ENCODE data around the gene MARVELD3.
A peak's percentile ranks its signal among the peaks of the same experiment; 100 is the strongest.

The MARVELD3 gene, protein sequence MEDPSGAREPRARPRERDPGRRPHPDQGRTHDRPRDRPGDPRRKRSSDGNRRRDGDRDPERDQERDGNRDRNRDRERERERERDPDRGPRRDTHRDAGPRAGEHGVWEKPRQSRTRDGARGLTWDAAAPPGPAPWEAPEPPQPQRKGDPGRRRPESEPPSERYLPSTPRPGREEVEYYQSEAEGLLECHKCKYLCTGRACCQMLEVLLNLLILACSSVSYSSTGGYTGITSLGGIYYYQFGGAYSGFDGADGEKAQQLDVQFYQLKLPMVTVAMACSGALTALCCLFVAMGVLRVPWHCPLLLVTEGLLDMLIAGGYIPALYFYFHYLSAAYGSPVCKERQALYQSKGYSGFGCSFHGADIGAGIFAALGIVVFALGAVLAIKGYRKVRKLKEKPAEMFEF

DNA sequence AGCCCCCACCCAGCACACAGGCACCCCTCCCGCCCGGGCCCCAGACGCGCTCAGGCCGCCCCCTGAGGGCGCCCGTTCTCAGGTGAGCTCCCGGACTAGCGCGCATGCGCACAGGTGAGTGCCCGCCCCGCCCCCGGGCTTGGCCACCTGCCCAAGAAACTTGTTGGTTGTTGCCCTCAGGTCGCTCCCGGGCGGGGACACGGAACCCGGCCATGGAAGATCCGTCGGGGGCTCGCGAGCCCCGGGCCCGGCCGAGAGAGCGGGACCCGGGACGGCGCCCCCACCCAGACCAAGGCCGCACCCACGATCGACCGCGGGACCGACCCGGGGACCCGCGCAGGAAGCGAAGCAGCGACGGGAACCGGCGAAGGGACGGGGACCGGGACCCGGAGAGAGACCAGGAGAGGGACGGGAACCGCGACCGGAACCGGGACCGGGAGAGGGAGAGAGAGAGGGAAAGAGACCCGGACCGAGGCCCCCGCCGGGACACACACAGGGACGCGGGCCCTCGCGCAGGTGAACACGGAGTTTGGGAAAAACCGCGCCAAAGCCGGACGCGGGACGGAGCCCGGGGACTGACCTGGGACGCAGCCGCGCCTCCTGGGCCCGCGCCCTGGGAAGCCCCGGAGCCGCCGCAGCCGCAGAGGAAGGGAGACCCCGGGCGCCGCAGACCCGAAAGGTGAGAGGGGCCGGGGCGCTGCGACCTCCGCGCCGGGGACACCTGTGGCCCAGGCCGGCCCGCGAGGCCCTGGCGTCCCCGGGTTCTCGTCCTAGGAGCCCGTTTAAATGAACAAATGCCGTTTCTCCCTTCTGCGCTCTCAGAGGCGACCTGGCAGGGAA, at the start of gene MARVELD3:
Gene MARVELD3, plus strand, starts transcription at position 167 of the 840 bp plus-strand sequence. Its CDS starts 46 bp downstream, at position 213.
- TF ChIP-seq, protein P1, sequence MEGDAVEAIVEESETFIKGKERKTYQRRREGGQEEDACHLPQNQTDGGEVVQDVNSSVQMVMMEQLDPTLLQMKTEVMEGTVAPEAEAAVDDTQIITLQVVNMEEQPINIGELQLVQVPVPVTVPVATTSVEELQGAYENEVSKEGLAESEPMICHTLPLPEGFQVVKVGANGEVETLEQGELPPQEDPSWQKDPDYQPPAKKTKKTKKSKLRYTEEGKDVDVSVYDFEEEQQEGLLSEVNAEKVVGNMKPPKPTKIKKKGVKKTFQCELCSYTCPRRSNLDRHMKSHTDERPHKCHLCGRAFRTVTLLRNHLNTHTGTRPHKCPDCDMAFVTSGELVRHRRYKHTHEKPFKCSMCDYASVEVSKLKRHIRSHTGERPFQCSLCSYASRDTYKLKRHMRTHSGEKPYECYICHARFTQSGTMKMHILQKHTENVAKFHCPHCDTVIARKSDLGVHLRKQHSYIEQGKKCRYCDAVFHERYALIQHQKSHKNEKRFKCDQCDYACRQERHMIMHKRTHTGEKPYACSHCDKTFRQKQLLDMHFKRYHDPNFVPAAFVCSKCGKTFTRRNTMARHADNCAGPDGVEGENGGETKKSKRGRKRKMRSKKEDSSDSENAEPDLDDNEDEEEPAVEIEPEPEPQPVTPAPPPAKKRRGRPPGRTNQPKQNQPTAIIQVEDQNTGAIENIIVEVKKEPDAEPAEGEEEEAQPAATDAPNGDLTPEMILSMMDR (IDR thresholded peaks at IDR 0.05) = peak; percentile 49

DNA sequence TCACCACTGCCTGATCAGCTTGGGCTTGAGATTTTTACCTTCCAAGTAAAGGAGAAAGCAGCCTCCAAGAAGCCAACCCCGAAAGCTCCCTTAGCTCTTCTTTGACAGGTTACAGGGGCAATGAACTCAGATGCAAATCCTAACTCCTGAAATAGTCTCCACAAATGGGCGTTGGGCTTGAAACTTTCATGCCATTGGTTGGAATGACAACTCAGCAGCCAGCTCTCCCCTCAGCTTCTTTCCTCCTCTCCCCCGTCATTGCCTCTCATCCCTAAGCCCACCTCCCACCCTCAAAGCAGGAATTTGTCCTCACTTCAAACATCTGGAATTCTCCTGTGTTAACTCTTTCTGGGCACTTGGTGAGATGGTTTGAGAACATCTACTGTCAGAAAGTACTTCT, 49.0 kb upstream of the MARVELD3 start, which contains the start of gene TAT:
Gene TAT, minus strand, starts transcription at position 122 of the 400 bp plus-strand sequence. CDS start 677 bp downstream, outside the sequence.
- TF ChIP-seq, protein P1 (IDR thresholded peaks at IDR 0.05) = no peak

DNA sequence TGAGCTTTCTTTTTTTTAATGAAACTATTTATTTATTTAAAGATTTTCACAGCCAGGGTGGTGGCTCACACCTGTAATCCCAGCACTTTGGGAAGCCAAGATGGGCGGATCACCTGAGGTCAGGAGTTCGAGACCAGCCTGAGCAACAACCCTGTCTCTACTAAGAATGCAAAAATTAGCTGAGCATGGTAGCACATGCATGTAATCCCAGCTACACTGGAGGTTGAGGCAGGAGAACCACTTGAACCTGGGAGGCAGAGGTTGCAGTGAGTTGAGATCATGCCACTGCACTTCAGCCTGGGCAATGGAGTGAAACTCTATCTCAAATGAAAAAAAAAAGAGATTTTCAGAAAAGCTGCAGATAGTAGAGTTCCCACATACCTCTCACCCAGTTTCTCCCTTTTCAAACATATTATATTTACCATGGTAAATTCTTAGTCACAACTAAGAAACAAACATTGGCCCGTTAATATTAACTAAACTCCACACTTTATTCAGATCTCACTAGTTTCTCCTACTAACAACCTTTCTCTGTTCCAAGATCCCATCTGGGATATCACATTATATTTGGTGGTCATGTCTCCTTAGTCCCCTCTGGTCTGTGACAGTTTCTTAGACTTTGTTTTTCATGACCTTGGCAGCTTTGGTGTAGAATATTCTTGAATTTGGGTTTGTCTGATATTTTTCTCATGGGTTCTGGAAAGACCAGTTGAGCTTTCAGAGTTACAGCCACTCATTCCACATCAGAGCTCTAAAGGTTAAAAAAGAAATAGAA, 41.3 kb upstream of the MARVELD3 start:
- TF ChIP-seq, protein P1 (IDR thresholded peaks at IDR 0.05) = no peak

DNA sequence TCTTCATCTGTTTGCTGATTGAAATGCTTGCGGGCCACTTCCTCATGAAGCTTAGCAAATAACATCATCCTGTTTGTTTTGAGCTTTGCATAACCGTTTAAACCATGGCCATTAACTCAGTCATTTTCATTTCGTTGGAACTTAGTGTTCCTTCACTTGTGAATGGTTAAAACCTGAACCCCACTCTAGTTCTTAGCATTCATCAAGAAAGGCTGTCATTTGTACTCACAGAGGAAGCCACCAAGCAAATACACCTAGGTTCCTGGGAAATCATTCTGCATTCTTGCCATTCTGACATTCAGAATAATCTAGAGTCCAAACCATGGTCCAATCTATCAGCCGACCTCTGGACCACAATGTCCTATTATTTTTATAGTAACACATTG, 40.7 kb upstream of the MARVELD3 start:
- TF ChIP-seq, protein P1 (IDR thresholded peaks at IDR 0.05) = no peak

DNA sequence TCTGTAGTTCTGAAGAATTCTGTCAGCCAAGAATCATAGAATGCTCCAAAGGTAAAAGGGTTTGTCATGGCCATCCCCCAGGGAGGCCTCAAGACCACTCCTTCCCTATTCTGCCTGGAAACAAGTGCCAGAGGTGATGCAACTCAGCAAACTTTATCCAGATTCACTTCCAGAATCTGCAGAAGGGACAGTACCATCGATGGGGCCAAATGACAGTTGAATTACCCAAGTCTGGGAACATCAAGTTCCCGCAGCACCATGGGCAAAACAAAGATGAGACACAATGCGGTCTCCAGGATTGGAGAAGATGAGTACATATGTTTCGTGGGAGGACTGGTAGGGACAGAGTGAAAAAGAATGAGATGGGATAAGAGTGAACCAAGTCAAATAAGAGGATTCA, 35.4 kb upstream of the MARVELD3 start:
- TF ChIP-seq, protein P1 (IDR thresholded peaks at IDR 0.05) = no peak

DNA sequence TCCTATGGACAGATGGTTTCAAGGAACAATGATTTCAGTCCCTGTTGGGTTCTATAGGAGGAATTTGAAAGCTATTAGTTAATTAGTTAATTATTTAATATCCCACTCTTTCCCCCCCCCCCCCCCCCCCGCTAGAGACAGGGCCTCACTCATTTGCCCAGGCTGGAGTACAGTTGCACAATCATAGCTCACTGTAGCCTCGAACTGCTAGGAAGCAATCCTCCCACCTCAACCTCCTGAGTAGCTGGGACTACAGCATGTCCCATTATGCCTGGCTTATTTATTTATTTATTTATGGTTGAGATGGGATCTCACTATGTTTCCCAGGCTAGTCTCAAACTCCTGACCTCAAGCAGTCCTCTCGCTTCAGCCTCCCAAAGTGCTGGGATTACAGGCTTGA, 34.1 kb upstream of the MARVELD3 start:
- TF ChIP-seq, protein P1 (IDR thresholded peaks at IDR 0.05) = no peak
